CD4-positive, alpha-beta T cell treated with Interleukin-6 at 100 ng/mL for 8 hours (primary cell): ENCODE measurements around the gene ARHGAP15.

Experiments used
- DNase-seq: peaks from one replicate; pipeline ENCODE4 v3.0.0-alpha.2; 2020; ENCODE audit warnings: mixed read lengths, low spot score

The ARHGAP15 gene

DNA sequence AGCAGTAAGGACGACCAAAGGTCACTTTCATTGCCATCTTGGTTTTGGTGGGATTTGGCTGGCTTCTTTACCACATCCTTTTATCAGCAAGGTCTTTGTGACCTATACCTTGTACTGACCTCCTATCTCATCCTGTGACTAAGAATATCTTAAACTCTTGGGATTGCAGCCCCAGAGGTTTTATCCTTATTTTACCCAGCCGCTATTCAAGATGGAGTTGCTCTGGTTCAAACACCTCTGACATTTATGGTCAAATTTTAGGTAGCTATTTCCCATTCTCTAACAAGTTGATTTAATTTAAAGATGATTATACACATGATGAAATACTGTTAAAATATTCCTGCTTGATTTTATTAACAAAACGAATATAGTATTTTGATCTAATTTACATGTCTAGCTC, 326.1 kb downstream of the ARHGAP15 start:
- no peak for DNase-seq

- DNase-seq = no peak
Measured at GRCh38 chr2:143458258-143459190, 329.3 kb downstream of the ARHGAP15 start.

DNA sequence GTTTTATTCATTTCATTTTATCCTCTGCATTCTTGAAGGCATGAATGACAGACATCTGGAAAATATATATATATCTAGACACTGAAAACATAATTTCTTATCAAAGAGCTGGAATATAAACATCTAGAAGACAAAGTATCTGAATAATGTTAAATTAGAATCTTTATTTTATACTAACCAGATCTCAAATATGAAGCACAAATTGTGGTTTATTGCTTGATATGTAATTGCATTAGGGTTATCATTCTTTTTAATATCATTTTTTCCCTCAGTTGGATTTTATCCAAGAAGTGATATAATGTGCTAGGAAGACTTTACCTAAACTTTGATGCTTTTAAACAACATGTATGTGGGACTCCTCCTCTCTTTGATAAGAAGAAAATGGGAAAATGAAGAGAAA, 331.2 kb downstream of the ARHGAP15 start:
- no peak for DNase-seq

GRCh38 chr2:143463719-143464118, 334.5 kb downstream of the ARHGAP15 start:
- no peak for DNase-seq

GRCh38 chr2:143466391-143466790, 337.2 kb downstream of the ARHGAP15 start:
- no peak for DNase-seq

DNA sequence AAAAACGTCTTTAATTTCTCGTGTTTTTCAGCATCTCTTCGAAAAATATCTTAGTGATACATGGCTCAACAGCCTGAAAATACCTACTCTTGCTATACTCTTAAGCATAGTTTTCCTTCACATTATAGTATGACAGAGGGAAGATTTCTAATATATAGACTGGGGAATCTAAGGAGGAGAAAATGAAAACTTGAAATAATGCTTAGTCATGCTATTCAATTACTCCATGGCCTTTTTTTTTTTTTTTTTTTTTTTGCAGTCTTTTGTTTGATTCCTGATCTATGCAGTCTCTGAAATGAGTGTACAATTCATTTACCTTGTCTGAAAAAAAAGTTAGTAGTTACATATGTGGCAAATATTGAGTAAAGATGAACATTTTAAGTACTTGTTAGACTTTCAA, 337.8 kb downstream of the ARHGAP15 start:
- no peak for DNase-seq

DNA sequence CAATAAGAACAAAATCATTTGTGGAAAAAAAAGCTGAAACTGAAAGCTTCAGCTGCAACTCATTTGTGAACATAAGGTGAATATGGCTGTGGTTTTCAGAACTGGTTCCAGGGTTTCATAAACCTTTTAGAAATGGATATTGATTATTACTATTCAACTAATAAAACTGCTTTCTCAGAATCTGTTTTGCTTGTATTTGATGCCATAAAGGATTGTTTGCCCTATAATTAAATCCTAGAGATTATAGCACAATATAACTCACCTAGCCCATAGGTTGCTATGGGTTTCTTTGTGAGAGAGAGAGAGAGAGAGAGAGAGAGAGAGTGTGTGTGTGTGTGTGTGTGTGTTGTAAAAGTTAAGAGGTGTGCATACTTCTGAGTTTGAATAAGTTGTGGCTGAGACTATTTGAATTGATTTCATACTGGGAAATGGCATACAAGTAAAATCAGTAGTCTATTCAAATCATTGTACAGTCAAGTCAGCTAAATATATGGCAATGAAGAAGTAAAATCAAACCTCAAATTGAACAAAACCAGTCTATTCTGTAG, 339.2 kb downstream of the ARHGAP15 start:
- no peak for DNase-seq

GRCh38 chr2:143469323-143469722, 340.1 kb downstream of the ARHGAP15 start:
- no peak for DNase-seq

- DNase-seq = no peak
Measured at GRCh38 chr2:143471550-143471949, 342.3 kb downstream of the ARHGAP15 start.

- no peak for DNase-seq
Measured at GRCh38 chr2:143473216-143473615, 344.0 kb downstream of the ARHGAP15 start.

GRCh38 chr2:143473820-143474219, 344.6 kb downstream of the ARHGAP15 start:
- no peak for DNase-seq

- no peak for DNase-seq
Measured at GRCh38 chr2:143474586-143474985, 345.4 kb downstream of the ARHGAP15 start.

- DNase-seq = no peak
Measured at GRCh38 chr2:143475041-143475776, 346.0 kb downstream of the ARHGAP15 start.

GRCh38 chr2:143476336-143477087, 347.3 kb downstream of the ARHGAP15 start:
- no peak for DNase-seq

DNA sequence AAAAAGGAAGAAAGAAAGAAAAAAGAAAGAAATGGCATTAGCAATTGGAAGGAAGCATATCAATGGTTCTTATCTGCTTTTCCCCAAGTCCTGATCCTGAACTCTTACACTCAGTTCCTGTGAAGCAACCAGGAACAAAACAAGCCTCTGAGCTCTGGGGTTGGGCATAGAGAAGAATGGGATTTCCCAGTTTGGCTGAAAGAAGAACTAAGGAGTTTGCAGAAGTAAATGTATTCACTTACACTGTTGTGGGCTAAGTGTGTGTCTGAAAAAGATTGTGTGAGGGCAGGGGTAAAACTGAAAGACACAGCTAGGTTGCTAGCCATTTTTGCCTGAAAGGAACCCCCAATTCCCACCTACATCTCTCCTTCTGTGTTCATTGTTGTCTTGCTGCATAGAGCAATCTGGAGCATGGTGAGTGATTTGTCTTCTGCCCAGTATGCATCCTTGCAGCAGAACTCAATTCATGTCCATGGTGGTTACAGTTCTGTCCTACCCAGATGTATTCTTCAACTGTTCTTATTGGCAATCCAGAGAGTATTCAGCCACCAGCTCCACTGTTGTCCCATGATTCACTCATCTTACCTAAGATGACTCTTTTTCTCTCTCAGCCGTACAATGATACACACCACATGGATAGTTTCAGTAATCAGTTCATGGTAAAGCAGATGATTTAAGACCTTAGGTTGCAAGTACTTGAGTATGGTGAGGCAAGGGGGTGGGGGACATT, 348.7 kb downstream of the ARHGAP15 start:
- DNase-seq = no peak

- no peak for DNase-seq
Measured at GRCh38 chr2:143480086-143480485, 350.9 kb downstream of the ARHGAP15 start.

DNA sequence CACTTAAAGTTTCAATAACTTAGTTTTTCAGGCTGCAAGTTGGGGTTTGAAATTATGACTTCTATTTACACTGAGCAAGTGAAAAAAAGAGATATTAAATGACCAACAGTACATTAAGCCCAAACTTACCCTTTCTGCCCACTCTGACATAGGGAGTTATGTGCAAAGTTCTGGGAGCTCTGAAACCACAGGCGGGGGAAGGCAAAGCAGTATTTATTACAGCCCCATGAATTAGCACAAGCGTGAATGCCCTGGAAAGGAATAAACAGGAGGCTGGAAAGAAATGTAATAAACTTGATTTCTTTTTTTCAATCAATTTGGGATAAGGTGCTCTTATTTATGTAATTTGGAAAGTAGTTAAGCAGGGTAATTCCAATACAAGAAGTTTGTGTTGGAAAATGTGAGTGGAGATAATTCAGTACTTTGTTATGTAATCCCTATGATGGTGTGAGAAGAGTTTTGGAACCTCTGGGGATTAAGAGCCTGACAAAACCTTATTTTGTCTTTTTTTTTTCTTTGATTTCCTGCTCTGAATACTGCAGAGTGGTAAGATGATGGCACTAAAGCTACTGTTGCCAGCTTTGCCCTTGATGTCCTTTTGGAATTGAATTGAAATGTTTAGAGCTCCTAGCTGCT, 351.5 kb downstream of the ARHGAP15 start:
- DNase-seq = no peak

GRCh38 chr2:143481237-143481623, 352.0 kb downstream of the ARHGAP15 start:
- no peak for DNase-seq

DNA sequence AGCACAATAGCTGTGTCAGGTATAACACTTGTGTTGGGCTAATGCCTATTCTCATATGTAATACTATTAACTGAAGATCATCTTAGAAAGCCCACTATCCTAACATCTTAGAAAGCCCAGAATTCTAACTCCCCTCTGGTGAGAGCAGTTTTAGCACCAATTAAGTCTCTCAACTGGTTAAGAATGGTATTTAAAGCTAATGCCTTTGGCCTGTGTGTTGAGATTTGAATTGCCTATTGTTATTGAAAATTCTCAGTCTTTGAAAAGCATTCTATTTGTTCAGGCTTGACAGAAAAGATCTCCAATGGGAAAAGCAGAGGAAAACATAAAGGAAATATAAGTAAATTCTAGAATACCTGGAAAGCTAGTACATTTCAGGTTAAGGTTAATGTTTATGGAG, 352.5 kb downstream of the ARHGAP15 start:
- DNase-seq = no peak

- DNase-seq = no peak
Measured at GRCh38 chr2:143482316-143482715, 353.1 kb downstream of the ARHGAP15 start.

DNA sequence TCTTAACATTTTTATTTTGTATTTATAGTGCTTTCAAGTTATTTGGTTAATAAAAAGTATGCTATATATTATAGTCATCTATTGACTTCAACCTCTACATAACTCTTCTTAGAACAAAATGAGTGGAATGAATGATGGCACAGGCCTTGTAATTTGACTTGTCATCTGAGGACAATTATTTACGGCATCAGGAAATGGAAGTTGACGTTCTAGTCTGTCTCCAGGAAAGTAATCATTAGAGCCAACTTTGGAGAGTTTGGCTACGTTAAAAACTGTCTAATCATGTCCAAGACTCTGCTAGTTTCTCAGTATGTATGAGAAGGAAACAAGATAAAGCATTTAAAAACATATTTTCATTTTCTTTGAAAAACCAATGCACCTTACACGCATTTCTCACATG, 353.6 kb downstream of the ARHGAP15 start:
- no peak for DNase-seq
